ENCODE data around the gene EEIG1.

- no peak for TF ChIP-seq CTCF (IDR thresholded peaks at IDR 0.05)
- no peak for TF ChIP-seq POLR2A (IDR thresholded peaks at IDR 0.05)
These were observed 44.9 kb upstream of the EEIG1 start for GRCh38 chr9:128025736-128026135.

All from lower leg skin (tissue), 3 donors.